Measurements from ENCODE around the gene POP5. TPM values are rescaled to one million over a fixed set of nuclear protein-coding genes. Genes with fewer than 3 reads are reported as not detected.
"Not testable (repeated sequence)": the region's sequence is repeated elsewhere in the genome, so short reads cannot be mapped to it uniquely, and the experiment has no call there.

The POP5 gene, protein sequence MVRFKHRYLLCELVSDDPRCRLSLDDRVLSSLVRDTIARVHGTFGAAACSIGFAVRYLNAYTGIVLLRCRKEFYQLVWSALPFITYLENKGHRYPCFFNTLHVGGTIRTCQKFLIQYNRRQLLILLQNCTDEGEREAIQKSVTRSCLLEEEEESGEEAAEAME
- total RNA-seq = 10 to 100 TPM; 68.7 to 75.7 TPM
- polyA plus RNA-seq = 100 to 1,000 TPM; 121 to 126 (median 124) TPM
- 18.7 to 50.5 (median 30.1) reads per million in 6 experiments for total RNA-seq

- POLR2A ChIA-PET = interaction anchor here (0.6 to 1.6 kb wide), 15 partner anchors 22 to 511 kb away, joined by 3 to 9 read pairs (median 4); partner anchors contain the start of genes COQ5, DYNLL1, MLEC and RPLP0
- Mint-ChIP-seq H3K36me3 (peaks cover 0 to 33% (median 6%) of the 10 kb centered on the region in 3 donors), H3K27me3 (peaks cover 0 to 10% (median 6%) of the 10 kb centered on the region in 5 donors), H3K9me3 (no peaks in the 10 kb centered on the region), H3K27ac (peak within 1 kb of the TSS; percentile 93 to 97 (median 96)), H3K4me1 (peaks cover 18 to 41% (median 39%) of the 10 kb centered on the region in 4 donors), H3K4me3 (peak within 1 kb of the TSS; percentile 96 to 99 (median 98))
- peak; percentile 91 to 92 for ATAC-seq
- peak; percentile 83 to 96 (median 90) for DNase-seq
Observed at GRCh38 chr12:120580787-120581723, at the start of gene POP5. TSS of gene POP5 (minus strand) at chr12:120581402. CDS start at chr12:120581362, 40 bp downstream.

- POLR2A ChIA-PET = no interaction called here
- H3K4me1 Mint-ChIP-seq = no peaks in the 10 kb centered on the region
- no peaks in the 10 kb centered on the region for H3K36me3 Mint-ChIP-seq
- DNase-seq = no peak
- no peak for ATAC-seq
- no peak overlapping the region for H3K4me3 Mint-ChIP-seq
- no peaks in the 10 kb centered on the region for H3K9me3 Mint-ChIP-seq
- H3K27ac Mint-ChIP-seq = peak overlapping the region in 1 of 10 donors; percentile 24
- peaks cover 0 to 4% (median 3%) of the 10 kb centered on the region in 5 donors for H3K27me3 Mint-ChIP-seq
Observed at GRCh38 chr12:120630104-120630892, 49.1 kb upstream of the POP5 start.

- peaks cover 0 to 4% (median 3%) of the 10 kb centered on the region in 5 donors for H3K27me3 Mint-ChIP-seq
- no peaks in the 10 kb centered on the region for H3K36me3 Mint-ChIP-seq
- no peaks in the 10 kb centered on the region for H3K9me3 Mint-ChIP-seq
- H3K4me3 Mint-ChIP-seq = no peak overlapping the region
- no peaks in the 10 kb centered on the region for H3K4me1 Mint-ChIP-seq
- DNase-seq = no peak
- POLR2A ChIA-PET = no interaction called here
- no peak for ATAC-seq
- H3K27ac Mint-ChIP-seq = no peak overlapping the region
Observed at GRCh38 chr12:120628919-120629318, 47.7 kb upstream of the POP5 start.

GRCh38 chr12:120625557-120626419 is 44.6 kb upstream of the POP5 start:
- POLR2A ChIA-PET = interaction anchor here (0.6 kb wide), 1 partner anchor 306 kb away, joined by 3 read pairs; no protein-coding TSS in a partner anchor
- DNase-seq (peak in 1 of 10 donors; percentile 21), ATAC-seq (peak in 1 of 2 donors; percentile 22)
- H3K4me1 Mint-ChIP-seq = no peaks in the 10 kb centered on the region
- H3K27ac Mint-ChIP-seq = no peak overlapping the region
- no peaks in the 10 kb centered on the region for H3K9me3 Mint-ChIP-seq
- no peak overlapping the region for H3K4me3 Mint-ChIP-seq
- H3K36me3 Mint-ChIP-seq = no peaks in the 10 kb centered on the region
- peaks cover 0 to 11% (median 3%) of the 10 kb centered on the region in 5 donors for H3K27me3 Mint-ChIP-seq

GRCh38 chr12:120620624-120621023 is 39.4 kb upstream of the POP5 start:
- Mint-ChIP-seq H3K27ac (no peak overlapping the region), H3K4me3 (no peak overlapping the region), H3K4me1 (no peaks in the 10 kb centered on the region), H3K9me3 (peaks cover 0 to 4% (median 0%) of the 10 kb centered on the region in 9 donors), H3K27me3 (peaks cover 12 to 39% (median 25%) of the 10 kb centered on the region in 5 donors), H3K36me3 (no peaks in the 10 kb centered on the region)
- no peak for DNase-seq
- no peak for ATAC-seq
- POLR2A ChIA-PET = interaction anchor here (0.6 kb wide), 1 partner anchor 1149 kb away, joined by 3 read pairs; no protein-coding TSS in a partner anchor

GRCh38 chr12:120618954-120619615 is 37.9 kb upstream of the POP5 start:
- peaks cover 0 to 4% (median 0%) of the 10 kb centered on the region in 9 donors for H3K9me3 Mint-ChIP-seq
- H3K4me1 Mint-ChIP-seq = no peaks in the 10 kb centered on the region
- peaks cover 12 to 39% (median 25%) of the 10 kb centered on the region in 5 donors for H3K27me3 Mint-ChIP-seq
- H3K27ac Mint-ChIP-seq = no peak overlapping the region
- POLR2A ChIA-PET = no interaction called here
- ATAC-seq (no peak), DNase-seq (no peak)
- H3K36me3 Mint-ChIP-seq = no peaks in the 10 kb centered on the region
- no peak overlapping the region for H3K4me3 Mint-ChIP-seq

DNA sequence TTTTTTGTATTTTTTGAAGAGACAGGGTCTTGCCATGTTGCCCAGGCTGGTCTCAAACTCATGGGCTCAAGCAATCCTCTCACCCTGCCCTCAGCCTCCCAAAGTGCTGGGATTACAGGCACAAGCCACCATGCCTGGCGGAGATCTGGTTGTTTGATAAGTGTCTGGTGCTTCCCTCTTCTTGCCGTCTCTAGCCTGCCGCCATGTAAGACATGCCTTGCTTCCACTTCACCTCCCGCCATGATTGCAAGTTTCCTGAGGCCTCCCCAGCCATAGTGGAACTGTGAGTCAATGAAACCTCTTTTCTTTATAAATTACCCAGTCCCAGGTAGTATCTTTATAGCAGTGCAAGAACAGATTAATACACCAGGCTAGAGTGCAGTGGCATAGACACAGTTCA is 36.6 kb upstream of the POP5 start:
- POLR2A ChIA-PET, H3K36me3 Mint-ChIP-seq, H3K9me3 Mint-ChIP-seq, H3K4me1 Mint-ChIP-seq, H3K4me3 Mint-ChIP-seq, DNase-seq, ATAC-seq: not testable (repeated sequence)
- peaks cover 12 to 36% (median 25%) of the 10 kb centered on the region in 5 donors for H3K27me3 Mint-ChIP-seq
- peak overlapping the region in 1 of 10 donors; percentile 75 for H3K27ac Mint-ChIP-seq

GRCh38 chr12:120617193-120617592 is 36.0 kb upstream of the POP5 start:
- H3K27ac Mint-ChIP-seq = peak overlapping the region in 1 of 10 donors; percentile 34
- DNase-seq, H3K4me3 Mint-ChIP-seq, H3K9me3 Mint-ChIP-seq, POLR2A ChIA-PET, H3K36me3 Mint-ChIP-seq, H3K4me1 Mint-ChIP-seq, ATAC-seq: not testable (repeated sequence)
- H3K27me3 Mint-ChIP-seq = peaks cover 12 to 34% (median 25%) of the 10 kb centered on the region in 5 donors

- Mint-ChIP-seq H3K36me3 (no peaks in the 10 kb centered on the region), H3K27me3 (peaks cover 8 to 23% (median 13%) of the 10 kb centered on the region in 5 donors), H3K4me1 (no peaks in the 10 kb centered on the region), H3K4me3 (no peak overlapping the region), H3K27ac (peak overlapping the region in 1 of 10 donors; percentile 40), H3K9me3 (peaks cover 0 to 4% (median 0%) of the 10 kb centered on the region in 9 donors)
- ATAC-seq (no peak), DNase-seq (no peak)
- POLR2A ChIA-PET = no interaction called here
Observed at GRCh38 chr12:120614848-120615247, 33.6 kb upstream of the POP5 start.

DNA sequence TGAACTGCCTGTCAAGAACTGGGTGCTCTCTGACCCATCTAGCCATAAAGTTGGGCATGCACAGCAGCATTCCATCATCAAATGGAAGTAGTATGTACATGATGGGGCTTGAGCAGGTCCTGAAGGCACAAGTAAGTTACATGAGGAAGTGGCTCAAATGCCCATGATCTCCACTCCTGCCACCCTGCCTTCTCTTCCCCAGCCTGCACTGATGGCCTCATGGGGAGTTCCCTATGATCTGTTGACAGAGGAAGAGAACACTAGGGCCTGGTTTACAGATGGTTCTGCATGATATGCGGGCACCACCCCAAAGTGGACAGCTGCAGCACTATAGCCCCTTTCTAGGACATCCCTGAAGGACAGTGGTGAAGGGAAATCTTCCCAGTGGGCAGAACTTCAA is 30.3 kb upstream of the POP5 start:
- H3K27ac Mint-ChIP-seq, H3K27me3 Mint-ChIP-seq, ATAC-seq, H3K9me3 Mint-ChIP-seq, H3K36me3 Mint-ChIP-seq, H3K4me3 Mint-ChIP-seq, POLR2A ChIA-PET, H3K4me1 Mint-ChIP-seq, DNase-seq: not testable (repeated sequence)

GRCh38 chr12:120610560-120610959 is 29.4 kb upstream of the POP5 start:
- H3K36me3 Mint-ChIP-seq = no peaks in the 10 kb centered on the region
- no peak for ATAC-seq
- POLR2A ChIA-PET = no interaction called here

More at GRCh38 chr12:120610560-120610959, 29.4 kb upstream of the POP5 start:
- no peak overlapping the region for H3K27ac Mint-ChIP-seq
- no peaks in the 10 kb centered on the region for H3K4me1 Mint-ChIP-seq
- H3K9me3 Mint-ChIP-seq = no peaks in the 10 kb centered on the region
- no peak for DNase-seq
- H3K4me3 Mint-ChIP-seq = no peak overlapping the region
- peaks cover 0 to 6% (median 0%) of the 10 kb centered on the region in 5 donors for H3K27me3 Mint-ChIP-seq

All from naive thymus-derived CD8-positive, alpha-beta T cell (primary cell).